ENCODE data around the gene SPAG17.

Gene SPAG17

GRCh38 chr1:118049981-118050380 lies 135.0 kb downstream of the SPAG17 start:
- no peak for DNase-seq

- no peak for DNase-seq
Observed at GRCh38 chr1:118047650-118048224, 137.3 kb downstream of the SPAG17 start.

- no peak for DNase-seq
Observed at GRCh38 chr1:118047006-118047649, 137.9 kb downstream of the SPAG17 start.

GRCh38 chr1:118043624-118044023 lies 141.4 kb downstream of the SPAG17 start:
- DNase-seq = no peak

GRCh38 chr1:118042501-118042900 lies 142.5 kb downstream of the SPAG17 start:
- no peak for DNase-seq

GRCh38 chr1:118039170-118039569 lies 145.9 kb downstream of the SPAG17 start:
- DNase-seq = no peak

GRCh38 chr1:118032883-118033282 lies 152.1 kb downstream of the SPAG17 start:
- DNase-seq = no peak

- DNase-seq = no peak
Observed at GRCh38 chr1:118028267-118028666, 156.8 kb downstream of the SPAG17 start.

GRCh38 chr1:118023199-118023598 lies 161.8 kb downstream of the SPAG17 start:
- DNase-seq = no peak

GRCh38 chr1:118021668-118022067 lies 163.4 kb downstream of the SPAG17 start:
- DNase-seq = no peak

GRCh38 chr1:118018060-118018459 lies 167.0 kb downstream of the SPAG17 start:
- DNase-seq = no peak

GRCh38 chr1:118013938-118014337 lies 171.1 kb downstream of the SPAG17 start:
- DNase-seq = no peak

- no peak for DNase-seq
Observed at GRCh38 chr1:118013336-118013735, 171.7 kb downstream of the SPAG17 start.

- no peak for DNase-seq
Observed at GRCh38 chr1:118012515-118013124, 172.4 kb downstream of the SPAG17 start.

GRCh38 chr1:118008011-118008410 lies 177.0 kb downstream of the SPAG17 start:
- DNase-seq = no peak

GRCh38 chr1:118007391-118007790 lies 177.6 kb downstream of the SPAG17 start:
- no peak for DNase-seq

- DNase-seq = no peak
Observed at GRCh38 chr1:118004312-118004711, 180.7 kb downstream of the SPAG17 start.

GRCh38 chr1:117985973-117986372 lies 199.1 kb downstream of the SPAG17 start:
- DNase-seq = no peak

GRCh38 chr1:117985239-117985638 lies 199.8 kb downstream of the SPAG17 start:
- no peak for DNase-seq

GRCh38 chr1:117981455-117982192 lies 203.4 kb downstream of the SPAG17 start:
- DNase-seq = no peak

GRCh38 chr1:117976381-117976780 lies 208.6 kb downstream of the SPAG17 start:
- DNase-seq = no peak

- no peak for DNase-seq
Observed at GRCh38 chr1:117971777-117972176, 213.3 kb downstream of the SPAG17 start.

GRCh38 chr1:117970252-117970651 lies 214.8 kb downstream of the SPAG17 start:
- no peak for DNase-seq

GRCh38 chr1:117967881-117968280 lies 217.1 kb downstream of the SPAG17 start:
- DNase-seq = no peak
